GM18507 (cell line): Measurements from ENCODE around the gene TENM3.

Experiments
- DNase-seq: peaks from one replicate; pipeline ENCODE4 v3.0.0; 2011; ENCODE audit warnings: low read depth; ENCODE audit not compliant: insufficient read length; ENCODE audit errors: extremely low spot score
- FAIRE-seq: peaks from 2 replicates; lab custom pipeline; 2011; peaks lifted over from hg19 to GRCh38; lab: Jason Lieb, UNC

The TENM3 gene

GRCh38 chr4:182569561-182569960 is 326.4 kb downstream of the TENM3 start:
- FAIRE-seq, result no peak
- no peak for DNase-seq

GRCh38 chr4:182574706-182575105 is 331.5 kb downstream of the TENM3 start:
- no peak for DNase-seq
- FAIRE-seq, result no peak

- no peak for FAIRE-seq
- DNase-seq, result no peak
Measured at GRCh38 chr4:182575225-182575624, 332.0 kb downstream of the TENM3 start.

GRCh38 chr4:182576601-182577289 is 333.5 kb downstream of the TENM3 start:
- no peak for FAIRE-seq
- no peak for DNase-seq

GRCh38 chr4:182577411-182577810 is 334.2 kb downstream of the TENM3 start:
- DNase-seq (no peak), FAIRE-seq (no peak)

GRCh38 chr4:182578402-182578801 is 335.2 kb downstream of the TENM3 start:
- no peak for DNase-seq
- FAIRE-seq, result no peak

- no peak for FAIRE-seq
- no peak for DNase-seq
Measured at GRCh38 chr4:182582245-182582644, 339.0 kb downstream of the TENM3 start.

GRCh38 chr4:182583703-182584415 is 340.7 kb downstream of the TENM3 start:
- FAIRE-seq (no peak), DNase-seq (no peak)

GRCh38 chr4:182585321-182585720 is 342.1 kb downstream of the TENM3 start:
- no peak for DNase-seq
- FAIRE-seq, result no peak

- FAIRE-seq, result no peak
- DNase-seq, result no peak
Measured at GRCh38 chr4:182589100-182589499, 345.9 kb downstream of the TENM3 start.

GRCh38 chr4:182593402-182593801 is 350.2 kb downstream of the TENM3 start:
- DNase-seq, result no peak
- no peak for FAIRE-seq

- DNase-seq (no peak), FAIRE-seq (no peak)
Measured at GRCh38 chr4:182593864-182594263, 350.7 kb downstream of the TENM3 start.

- no peak for DNase-seq
- FAIRE-seq, result no peak
Measured at GRCh38 chr4:182600093-182600492, 356.9 kb downstream of the TENM3 start.

GRCh38 chr4:182600856-182601255 is 357.7 kb downstream of the TENM3 start:
- FAIRE-seq, result no peak
- no peak for DNase-seq

GRCh38 chr4:182604161-182604622 is 361.0 kb downstream of the TENM3 start:
- DNase-seq (no peak), FAIRE-seq (no peak)

GRCh38 chr4:182604953-182605352 is 361.8 kb downstream of the TENM3 start:
- no peak for DNase-seq

GRCh38 chr4:182608525-182608924 is 365.3 kb downstream of the TENM3 start:
- no peak for FAIRE-seq
- no peak for DNase-seq

More at GRCh38 chr4:182604953-182605352, 361.8 kb downstream of the TENM3 start:
- no peak for FAIRE-seq

- DNase-seq, result no peak
- FAIRE-seq, result no peak
Measured at GRCh38 chr4:182616476-182616875, 373.3 kb downstream of the TENM3 start.

GRCh38 chr4:182619660-182620059 is 376.5 kb downstream of the TENM3 start:
- no peak for DNase-seq
- FAIRE-seq, result no peak

- FAIRE-seq (no peak), DNase-seq (no peak)
Measured at GRCh38 chr4:182620111-182620980, 377.1 kb downstream of the TENM3 start.
